Cerebellar nuclear complex (tissue), 1 donor: ENCODE measurements around the gene MYO3B.
"Not testable (repeated sequence)": the region's sequence is repeated elsewhere in the genome, so short reads cannot be mapped to it uniquely, and the experiment has no call there.

Source experiments
- DNase-seq, 2 experiments: peaks; one replicate each; lab custom pipeline; 2025; lab: John Stamatoyannopoulos, UW

MYO3B gene

DNA sequence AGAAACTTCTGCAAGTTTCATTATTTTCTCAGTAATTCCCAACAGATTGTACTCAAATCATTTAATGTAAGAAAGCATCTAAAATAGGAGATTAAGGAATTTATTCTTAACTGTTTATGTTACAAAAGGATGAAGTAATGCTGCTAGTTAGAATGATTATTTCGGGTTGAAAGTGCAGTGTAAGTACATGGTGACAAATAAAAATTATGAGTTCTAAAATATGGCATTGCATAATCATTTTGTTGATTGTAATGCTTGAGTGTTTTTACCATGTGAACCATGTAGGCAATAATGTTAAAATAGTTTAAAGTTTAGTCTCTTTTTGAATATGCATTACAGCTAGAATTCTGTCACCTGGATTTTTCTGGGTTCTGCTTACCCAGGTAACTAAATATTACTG is 388.2 kb downstream of the MYO3B start:
- DNase-seq: no peak

DNA sequence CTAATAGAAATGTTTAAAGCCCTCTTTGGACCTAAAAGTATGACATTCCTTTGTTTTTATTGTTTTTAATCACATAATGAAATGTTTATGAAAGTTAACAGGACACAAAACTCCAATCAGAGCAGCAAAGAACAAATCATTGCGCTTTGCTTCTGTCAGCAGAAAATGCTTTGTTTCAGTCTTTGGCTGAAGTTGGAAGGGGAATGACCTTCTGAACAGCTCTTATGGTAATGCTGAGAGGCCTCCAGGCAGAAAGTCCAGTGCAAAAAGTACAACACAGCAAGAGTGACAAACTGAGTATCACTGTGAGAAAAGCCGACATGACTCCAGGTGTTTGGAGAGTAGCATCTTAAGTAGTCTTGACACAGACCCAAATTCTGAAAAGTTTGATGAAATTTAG is 389.5 kb downstream of the MYO3B start:
- no peak for DNase-seq

DNA sequence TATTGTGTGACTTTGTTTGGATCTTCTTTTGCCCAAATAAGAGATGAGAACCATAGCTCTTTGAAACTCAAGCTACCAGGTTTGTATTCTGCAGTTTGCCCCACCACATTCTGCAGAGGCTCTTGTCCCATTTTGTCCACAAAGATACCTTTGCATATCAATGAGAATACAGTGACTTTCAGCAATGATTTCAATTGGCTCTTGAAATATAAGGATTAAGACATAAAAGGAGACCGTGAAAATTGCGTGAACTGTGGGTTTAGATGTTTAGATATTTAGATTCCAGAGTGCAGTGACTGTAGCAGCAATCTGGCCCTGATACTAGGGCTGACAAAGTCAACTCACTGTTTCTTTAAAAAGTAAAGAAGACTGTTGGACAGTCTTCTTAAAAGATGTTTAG is 390.6 kb downstream of the MYO3B start:
- DNase-seq: no peak

DNA sequence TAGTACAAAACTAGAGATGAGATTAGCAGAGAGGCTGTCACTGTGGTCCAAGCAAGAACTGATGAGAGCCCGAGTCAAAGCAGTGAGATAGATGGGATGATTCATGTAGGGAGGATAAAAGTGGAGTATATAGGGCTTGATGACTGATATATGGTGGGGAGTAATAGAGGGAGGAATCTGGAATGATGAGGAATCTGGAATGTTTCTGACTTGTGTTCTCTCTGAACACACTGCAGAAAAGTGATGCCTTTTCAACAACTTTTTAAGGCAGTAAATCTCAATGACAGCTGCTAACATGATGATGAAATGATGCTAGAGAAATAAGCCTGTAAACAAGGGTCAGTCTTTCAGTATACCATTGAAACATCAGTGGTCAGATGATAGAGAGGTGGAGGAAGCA is 393.7 kb downstream of the MYO3B start:
- no peak for DNase-seq

DNA sequence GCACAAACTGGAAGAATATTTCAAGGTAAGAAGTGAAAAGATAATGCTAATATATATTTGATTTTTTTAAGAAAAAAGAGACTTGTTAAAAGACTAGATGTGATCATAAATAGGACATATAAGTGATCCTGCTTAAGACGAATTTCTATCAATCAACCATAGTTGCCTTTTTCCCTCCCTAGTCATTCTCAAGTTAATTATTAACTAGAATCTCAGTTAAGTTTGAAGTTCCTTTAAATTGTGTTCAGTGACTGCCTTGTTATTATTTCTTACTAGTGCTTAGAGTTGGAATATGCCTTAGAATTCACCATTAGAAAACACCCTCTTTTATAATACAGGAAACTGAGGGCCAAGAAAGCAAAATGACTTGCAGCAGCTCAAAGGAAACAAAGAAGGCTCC is 395.7 kb downstream of the MYO3B start:
- no peak for DNase-seq

DNA sequence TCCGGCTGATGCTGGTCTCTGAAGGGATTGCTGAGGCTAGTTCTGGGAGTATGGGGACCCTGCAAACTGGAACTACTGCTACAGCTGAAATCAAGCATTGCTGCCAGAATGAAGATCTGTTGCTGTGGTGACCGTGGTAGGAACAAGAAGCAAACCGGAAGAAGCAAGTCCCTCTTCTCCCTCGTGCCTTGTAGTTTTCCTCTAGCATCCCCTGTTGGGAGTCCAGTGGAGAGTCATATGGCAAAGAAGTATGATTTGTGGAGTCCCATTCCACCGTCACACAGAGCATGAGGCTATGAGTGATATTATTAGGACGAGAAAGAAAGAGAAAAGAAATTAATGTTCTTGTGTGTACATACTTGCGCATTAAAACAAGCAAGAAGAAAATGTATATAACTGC is 398.3 kb downstream of the MYO3B start:
- no peak for DNase-seq

DNA sequence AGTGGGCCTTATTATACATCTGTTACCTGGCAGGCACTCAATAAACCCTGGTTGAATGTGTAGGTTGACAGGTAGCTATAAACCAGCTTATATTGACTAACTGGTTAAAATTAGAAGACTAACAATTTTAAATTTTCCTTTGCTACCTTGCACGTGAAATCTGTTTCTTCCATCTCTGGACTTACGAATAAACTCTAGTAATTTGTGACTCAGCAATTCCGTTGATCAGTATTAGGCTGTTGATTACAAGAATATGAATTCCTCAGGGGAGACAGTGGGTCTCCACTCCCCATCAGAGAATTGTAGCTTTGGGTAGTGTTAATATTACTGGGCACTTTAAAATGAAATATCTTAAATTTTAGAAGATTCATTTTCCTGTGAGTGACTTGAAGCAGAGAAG is 399.4 kb downstream of the MYO3B start:
- DNase-seq: no peak

DNA sequence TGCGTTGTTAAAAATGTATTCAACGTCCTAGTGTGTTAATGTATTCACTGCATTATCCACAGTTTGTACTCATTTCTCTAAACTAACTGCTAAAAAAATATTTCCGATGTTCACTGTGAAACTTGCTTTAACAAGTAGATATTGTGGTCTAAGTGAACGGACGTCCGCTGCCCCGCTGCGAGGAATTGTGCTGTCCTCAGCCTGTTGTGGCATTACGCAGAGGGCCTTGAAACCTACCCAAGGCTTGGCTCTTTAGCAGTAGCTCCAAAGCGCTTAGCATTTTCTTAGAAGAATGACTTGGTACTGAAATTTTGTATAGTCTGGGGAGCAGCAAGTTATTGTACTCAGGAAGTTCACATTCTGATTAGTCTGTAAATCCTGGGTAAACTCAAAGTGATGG is 400.7 kb downstream of the MYO3B start:
- no peak for DNase-seq

DNA sequence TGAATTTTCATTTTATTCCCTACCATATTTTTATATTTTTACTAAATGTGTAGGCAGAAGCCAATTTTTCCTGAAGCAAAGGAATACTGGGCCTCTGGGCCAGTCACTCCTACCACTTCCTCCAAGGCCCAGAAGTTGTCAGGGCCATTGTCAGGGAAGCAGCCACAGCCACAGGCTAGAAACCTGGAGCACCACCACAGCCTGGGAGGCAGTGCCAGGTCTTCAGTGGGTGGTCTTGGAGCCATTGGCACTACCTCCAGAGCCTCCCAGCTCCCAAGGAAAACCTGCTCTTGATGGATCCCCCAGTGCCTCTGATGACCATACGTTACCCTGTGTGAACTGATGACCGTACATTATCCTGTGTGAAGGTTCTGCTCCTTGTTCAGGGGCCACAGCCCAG is 401.6 kb downstream of the MYO3B start:
- no peak for DNase-seq

DNA sequence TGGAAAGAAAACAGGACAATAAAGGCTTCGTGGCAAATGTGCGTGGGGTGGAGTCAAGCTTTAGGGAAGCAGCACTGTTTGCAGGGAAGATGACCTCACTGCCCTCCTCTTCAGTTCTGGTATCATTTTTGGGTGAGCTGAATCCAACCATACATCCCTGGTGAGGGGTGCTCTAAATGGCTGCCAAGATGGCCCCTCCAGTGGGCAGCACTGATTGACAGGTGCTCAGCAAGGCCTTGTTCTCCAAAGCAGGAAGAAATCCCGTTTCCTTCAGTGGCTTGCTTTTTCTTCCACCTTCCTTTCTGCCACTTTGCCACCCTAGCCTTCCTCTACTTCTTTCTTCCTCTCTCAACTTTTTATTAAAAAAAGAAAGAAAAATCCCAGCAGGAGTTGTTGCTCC is 404.4 kb downstream of the MYO3B start:
- DNase-seq: no peak

DNA sequence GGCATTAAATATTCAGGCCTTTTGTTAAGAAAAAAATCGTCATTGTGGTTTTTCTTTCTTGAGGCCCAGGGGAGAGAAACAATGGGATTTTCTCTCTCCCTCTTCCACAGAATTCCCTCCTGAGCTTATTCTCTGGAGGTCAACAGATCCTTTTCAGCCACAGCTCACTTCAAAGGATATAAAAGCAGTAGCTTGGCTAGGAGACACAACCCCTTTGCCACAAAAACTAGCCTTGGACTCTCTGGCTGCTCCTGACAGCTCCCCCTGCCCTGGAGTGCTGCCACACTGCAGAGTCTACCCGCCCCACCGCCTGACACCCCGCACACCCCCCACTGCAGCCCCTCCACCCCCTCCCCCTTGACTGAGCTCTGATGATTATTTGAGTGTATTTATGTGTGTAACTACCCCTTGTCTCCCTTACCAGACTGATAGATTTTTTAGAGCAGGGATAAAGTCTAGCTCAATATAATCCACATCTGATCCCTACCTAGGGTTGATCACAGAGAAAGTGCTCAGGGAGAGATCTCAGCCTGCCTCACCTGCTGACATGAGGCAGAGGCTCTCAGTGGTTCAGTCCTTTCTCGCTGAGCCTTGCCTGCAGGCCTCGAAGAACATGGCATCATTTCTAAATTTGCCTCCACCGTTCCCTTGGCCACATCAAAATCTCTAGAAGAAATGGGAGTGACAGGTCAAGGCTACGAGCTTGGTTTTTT is 405.0 kb downstream of the MYO3B start:
- DNase-seq: no peak

DNA sequence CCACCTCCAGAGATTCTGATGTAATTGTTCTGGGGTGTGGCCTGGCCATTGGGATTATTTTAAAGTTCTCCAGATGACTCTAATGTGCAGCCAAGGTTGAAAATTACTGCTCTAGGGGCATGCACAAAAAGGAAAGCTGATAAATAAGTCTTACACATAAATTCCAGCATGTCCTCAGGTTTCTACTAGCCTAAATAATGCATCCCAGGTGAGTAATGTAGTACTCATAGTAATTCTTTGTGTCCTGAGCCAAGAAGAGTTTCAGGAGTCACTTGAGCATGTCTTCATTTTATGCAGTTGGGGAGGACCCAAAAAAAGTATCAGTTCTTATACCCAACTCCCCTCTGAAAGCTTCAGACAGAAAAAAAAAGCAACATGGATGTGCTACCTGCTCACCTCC is 407.1 kb downstream of the MYO3B start:
- no peak for DNase-seq

DNA sequence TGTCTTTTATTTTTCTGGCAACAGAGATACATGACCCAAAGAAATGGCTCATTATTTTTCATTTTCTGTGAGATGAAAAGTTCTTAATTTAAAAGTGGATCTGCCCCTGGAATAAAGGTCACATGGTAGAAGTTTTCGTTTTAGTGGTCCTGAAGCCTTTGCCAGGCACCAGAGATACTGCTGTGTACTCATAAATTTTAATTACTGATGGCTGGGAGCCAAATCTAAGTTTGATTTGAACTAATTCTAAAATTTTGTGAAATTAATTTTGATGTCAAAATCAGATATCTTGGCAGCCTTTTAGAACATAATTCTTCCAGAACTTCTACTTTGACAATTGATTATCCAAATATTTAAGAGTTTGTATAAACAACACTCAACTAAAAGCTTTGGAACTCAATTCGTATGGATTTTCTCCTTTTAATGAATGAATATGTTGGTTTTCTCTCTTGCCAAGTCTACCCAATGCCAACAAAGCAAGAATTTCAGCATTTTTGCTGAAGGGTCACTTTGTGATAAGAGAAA is 408.7 kb downstream of the MYO3B start:
- DNase-seq: no peak

DNA sequence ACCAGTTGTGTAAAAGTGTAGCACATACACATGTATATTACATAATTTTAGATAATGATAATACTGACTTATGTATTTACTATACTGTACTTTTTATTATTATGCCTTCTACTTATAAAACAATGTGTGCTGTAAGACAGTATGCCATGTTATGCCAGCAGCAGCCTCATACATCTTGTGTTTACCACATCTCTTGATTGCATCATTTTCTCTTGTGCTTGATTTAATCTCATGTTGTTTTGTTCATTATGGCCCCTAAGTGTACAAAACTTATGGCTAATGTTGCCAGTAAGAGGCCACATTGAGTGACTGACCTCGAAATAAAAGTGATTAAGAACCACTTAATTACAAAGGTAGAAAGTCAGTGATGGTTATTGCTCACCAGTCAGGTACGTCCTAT is 409.2 kb downstream of the MYO3B start:
- DNase-seq: no peak

DNA sequence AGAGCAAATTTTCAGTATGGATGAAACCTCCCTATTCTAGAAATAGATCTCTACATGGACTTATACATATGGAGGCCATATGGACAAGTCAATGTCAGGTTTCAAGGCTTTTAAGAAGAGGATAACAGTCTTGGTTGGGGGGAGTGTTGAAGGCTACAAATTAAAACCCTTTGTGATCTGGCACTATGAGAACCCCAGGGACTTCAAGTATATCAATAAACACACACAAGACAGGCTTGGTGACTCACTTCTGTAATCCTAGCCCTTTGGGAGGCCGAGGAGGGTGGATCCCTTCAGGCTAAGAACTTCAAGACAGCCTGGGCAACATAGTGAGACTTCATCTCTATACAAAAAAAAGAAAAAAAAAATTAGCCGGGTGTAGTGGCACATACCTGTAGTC is 410.0 kb downstream of the MYO3B start:
- DNase-seq: no peak

DNA sequence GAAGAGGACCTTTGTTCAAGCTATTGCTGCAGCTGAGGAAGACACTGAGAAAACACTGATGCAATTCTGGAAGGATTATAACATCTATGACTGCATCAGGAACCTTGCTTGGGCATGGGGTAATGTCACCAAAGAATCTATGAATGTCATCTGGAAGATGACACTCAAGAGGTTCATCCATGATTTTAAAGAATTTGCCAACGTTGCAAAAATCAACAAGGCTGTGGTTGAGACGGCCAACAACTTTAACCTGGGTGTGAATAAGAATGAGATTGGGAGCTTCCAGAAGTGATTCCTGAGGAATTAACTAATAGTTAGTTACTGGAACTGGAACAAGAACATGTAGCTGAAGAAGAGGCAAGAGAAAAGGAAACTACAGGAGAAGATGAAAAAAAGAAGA is 410.8 kb downstream of the MYO3B start:
- DNase-seq: no peak

DNA sequence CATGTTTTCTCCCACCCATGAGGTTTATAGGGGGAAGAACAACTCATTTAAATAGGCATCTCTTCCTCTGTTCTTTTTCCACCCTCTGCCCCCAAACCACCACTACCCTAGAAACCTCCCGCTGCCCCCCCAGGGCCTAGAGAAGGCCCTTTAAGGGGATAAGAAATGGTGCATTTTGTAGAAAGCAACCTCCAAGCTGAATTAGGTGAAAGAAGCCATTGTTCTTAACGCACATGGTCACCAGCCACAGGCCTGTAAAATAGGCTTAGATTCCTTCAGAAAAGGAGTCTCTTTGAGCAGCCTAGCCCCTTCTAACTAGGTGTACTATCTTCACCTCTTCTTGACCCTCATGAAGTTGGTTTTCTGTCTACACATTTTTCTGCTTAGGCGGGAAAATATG is 418.6 kb downstream of the MYO3B start:
- DNase-seq: no peak

DNA sequence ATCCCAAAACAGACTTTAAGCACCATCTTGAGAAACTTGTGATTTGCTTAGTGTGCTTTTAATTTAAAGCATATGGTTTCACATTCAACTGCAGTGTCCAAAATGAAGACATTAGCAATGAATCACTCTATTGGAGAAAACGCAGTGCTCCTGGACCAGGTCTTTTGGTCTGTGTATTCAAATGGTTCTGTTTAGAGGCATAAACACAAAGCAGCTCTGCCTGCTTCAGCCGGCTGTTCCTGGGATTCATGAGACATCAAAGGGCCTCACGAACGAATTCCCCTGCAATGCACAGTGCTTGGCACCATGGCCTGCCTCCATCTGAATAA is 420.1 kb downstream of the MYO3B start:
- DNase-seq: no peak

DNA sequence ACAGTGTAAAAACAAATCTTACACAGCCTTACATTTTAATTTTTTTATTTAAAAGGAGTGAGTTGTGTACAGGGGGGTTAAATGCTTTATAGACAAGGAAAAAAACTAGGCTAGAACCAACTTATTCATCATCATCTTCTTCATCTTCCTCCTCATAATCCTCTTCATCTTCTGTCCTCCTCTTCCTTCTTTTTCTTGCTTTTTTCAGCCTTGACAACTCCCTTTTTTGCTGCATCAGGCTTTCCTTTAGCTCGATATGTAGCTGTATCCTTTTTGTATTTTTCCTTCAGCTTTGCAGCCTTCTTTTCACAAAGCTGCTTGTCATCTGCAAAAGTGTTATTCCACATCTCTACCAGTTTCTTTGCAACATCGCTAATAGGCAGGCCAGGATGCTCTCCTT is 423.5 kb downstream of the MYO3B start:
- DNase-seq: no peak

DNA sequence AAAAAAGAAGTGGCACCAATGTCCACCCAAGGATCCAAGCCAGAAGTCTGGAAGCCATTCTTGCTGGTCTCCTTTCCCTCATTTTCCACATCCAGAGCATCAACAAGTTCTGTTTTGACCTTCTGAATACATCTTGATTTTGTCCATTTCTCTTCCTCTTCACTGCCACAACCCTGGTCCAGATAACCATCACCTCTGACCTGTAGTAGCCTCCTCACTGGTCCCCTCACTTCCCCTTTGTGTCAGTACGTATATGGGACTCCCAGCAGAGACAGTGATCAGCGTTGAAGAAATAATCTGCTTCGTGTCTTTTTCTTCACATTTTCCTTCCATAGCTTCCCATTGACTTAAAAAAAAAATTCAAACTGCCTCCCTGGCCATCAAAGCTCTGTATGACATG is 427.9 kb downstream of the MYO3B start:
- no peak for DNase-seq

DNA sequence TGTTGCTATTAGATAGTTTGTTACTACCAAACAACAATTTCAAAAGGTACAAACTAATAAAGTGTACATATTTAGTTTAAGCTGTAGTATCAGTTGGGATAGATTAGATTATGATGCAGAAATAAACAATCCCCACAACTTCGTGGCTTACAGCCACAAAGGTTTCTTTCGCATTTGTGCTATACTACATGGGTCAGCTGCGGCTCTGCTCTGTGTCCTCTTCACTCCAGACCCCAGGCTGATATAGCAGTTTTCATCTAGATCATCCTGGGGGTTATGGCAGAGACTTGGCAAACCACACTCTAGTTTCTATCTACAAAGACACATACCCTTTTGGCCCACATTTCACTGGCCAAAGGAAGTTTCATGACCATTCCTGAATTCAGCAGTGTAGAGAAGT is 429.2 kb downstream of the MYO3B start:
- DNase-seq: no peak

DNA sequence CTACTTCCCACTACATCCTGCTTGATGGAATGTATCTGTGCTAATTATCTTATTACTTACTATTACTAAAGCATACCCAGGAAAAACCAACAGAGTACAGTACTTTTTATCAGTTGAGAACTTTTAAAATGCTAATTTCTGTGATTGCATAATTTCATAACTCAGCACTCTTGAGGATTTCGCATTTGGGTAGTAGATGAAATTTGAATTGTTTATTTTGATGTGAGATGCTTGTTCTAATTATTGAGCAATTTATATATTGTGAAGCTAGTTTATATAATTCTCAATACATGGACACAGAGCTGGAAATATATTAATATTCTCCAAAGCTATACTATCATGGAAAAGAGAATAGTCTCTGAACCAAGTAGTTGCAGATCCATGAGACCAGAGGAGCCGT is 432.7 kb downstream of the MYO3B start:
- no peak for DNase-seq

DNA sequence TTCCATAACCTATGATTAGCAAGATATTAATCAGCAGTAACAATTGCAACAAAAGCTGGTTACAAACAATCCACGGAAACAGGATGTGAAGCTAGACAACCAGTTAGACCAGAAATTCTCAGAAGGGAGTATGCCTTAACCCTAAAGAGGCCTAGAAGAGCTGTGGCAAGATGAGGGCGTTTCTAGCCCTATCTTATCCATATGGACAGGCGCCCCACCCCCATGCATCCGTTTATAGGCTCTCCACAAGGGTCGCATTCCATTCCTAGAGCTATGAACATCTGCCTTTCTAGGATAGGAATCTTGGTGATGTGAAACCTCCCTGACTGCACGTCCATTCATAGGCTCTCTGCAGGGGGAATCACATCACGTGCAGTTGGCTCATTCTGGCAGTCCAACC is 441.0 kb downstream of the MYO3B start:
- DNase-seq: not testable (repeated sequence)

DNA sequence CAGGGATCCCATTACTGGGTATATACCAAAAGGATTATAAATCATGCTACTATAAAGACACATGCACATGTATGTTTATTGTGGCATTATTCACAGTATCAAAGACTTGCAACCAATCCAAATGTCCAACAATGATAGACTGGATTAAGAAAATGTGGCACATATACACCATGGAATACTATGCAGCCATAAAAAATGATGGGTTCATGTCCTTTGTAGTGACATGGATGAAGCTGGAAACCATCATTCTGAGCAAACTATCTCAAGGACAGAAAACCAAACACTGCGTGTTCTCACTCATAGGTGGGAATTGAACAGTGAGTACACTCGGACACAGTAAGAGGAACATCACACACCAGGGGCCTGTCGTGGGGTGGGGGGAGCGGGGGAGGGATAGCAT is 457.1 kb downstream of the MYO3B start:
- DNase-seq: not testable (repeated sequence)

DNA sequence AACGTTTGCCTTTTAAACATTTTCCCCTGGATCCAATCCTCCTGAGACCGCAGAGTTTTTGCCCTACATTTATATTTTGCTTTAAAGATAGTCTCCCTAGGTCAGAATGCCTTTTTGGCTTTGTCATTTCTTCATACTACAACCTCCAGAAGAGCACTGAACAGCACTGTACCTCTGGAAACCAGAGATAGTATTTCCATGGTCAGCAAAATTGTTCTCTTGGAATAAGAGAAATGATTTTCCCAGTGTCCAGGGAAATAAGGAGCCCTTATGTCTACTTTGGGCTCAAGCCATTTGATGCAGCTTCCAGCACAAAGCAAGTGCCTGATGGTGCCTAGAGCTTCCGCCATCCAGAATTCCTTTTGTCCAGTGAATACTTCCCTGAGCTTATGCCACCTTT is 461.7 kb downstream of the MYO3B start:
- no peak for DNase-seq
